OCI-LY1 (cell line): ENCODE measurements around the gene PLA2G3.

Experiments used
- EZH2 ChIP-seq: fragments of 200-600 bp; sonication (generic), shearing (Covaris generic); IDR thresholded peaks from 2 replicates; pipeline ENCODE4 v1.8.0; 2017; ENCODE audit warnings: borderline replicate concordance, mixed run types, mild to moderate bottlenecking, antibody characterized with exemption, low read length, moderate library complexity, mixed read lengths
- TF ChIP-seq, protein P1 (sequence below): fragments of 200-600 bp; sonication (generic), shearing (Covaris generic); IDR thresholded peaks from 2 replicates; pipeline ENCODE4 v1.5.1; 2017; ENCODE audit warnings: mild to moderate bottlenecking, antibody characterized with exemption, low read length, moderate library complexity, mixed read lengths

DNA sequence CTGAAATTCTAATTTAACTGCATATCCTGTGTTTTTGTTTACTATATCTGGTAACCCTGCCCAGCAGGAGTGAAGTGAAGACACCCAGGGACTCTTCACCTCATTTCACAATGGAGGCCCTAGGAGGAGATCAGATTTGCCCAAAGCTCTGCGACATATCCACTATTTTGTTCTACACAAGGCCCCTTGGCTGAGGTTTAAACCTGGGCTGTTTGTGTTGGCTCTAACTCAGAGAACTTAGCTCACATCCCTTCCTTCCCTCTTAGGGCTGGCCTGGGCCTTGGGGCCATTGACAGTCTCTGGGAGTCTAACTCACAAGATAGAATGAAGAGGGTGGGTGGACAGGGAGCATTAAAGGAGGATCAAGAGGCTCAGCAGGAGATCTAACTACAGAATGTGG lies 8.2 kb upstream of the PLA2G3 start:
- TF ChIP-seq, protein P1, sequence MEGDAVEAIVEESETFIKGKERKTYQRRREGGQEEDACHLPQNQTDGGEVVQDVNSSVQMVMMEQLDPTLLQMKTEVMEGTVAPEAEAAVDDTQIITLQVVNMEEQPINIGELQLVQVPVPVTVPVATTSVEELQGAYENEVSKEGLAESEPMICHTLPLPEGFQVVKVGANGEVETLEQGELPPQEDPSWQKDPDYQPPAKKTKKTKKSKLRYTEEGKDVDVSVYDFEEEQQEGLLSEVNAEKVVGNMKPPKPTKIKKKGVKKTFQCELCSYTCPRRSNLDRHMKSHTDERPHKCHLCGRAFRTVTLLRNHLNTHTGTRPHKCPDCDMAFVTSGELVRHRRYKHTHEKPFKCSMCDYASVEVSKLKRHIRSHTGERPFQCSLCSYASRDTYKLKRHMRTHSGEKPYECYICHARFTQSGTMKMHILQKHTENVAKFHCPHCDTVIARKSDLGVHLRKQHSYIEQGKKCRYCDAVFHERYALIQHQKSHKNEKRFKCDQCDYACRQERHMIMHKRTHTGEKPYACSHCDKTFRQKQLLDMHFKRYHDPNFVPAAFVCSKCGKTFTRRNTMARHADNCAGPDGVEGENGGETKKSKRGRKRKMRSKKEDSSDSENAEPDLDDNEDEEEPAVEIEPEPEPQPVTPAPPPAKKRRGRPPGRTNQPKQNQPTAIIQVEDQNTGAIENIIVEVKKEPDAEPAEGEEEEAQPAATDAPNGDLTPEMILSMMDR = no peak
- no peak for TF ChIP-seq EZH2
